NCI-H774 (cell line): Measurements from ENCODE around the gene MORN1.

ENCODE experiments used
- DNase-seq: peaks from one replicate; lab custom pipeline; 2025; lab: John Stamatoyannopoulos, UW

Gene MORN1

GRCh38 chr1:2320760-2321667, 70.3 kb downstream of the MORN1 start:
- DNase-seq, result no peak

DNA sequence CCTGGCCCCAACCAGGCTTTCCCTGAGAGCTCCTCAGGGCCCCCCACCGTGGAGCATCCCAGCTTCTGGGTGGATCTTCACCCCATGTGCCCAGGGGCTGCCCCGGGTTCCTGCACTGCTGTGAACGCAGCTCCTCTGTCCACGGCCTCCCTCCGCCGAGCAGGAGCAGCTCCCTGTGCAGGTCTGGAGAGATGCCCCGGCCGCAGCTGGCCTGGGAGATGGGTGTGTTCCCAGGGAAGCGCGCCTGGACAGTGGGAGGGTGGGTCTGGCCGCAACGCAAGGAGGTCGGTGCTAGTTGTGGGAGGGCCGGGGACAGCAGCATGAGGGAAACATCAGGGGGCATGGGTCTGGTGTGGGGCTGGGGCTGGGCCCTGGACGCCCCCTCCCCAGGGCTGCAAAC, 71.3 kb downstream of the MORN1 start:
- no peak for DNase-seq

GRCh38 chr1:2319291-2319690, 72.1 kb downstream of the MORN1 start:
- DNase-seq, result no peak

DNA sequence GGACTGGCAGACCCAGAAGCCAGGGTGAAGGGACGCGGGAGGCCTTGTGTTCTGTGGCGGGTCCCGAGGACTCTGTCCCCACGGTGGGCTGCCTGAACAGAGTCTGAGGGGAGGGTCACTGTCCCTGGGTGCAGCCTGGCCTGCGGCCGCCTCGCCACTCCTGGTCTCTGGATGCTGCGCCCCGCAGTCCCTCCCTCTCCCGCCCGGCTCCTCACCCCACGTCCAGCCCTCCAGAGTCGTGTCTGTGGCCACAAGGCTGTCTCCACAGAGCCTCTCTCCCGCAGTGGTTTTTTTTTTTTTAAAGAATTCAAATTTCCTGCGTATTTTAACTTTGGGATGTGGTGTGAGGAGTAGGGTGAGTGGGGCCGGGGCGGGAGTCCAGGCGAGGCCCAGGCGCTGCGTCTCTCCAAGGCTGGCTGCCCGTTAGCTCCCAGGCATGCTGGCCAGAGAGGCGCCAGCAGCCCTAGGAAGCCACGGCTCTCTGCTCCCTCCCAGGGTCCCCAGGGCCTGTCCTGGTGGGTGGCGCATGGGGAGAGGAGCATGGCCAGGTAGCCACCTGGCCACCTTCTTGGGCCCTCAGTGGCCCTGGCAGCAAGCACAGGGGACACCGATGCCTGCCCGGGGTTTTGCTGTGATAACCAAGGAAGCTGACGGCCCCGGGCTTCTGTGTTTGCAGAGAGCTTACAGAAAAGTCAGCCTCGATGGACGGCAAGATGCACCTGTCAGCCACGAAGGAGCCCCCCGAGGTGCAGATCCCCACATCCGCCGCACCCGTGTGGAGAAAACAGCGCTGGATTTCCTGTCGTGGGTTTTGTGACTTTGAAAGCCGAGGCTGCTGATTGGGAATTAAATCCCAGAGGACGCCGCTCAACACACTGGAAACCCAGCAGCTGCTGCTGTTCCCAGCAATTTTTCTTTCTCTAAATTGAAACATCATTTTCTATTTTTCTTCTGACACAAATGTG, 72.8 kb downstream of the MORN1 start:
- no peak for DNase-seq

DNA sequence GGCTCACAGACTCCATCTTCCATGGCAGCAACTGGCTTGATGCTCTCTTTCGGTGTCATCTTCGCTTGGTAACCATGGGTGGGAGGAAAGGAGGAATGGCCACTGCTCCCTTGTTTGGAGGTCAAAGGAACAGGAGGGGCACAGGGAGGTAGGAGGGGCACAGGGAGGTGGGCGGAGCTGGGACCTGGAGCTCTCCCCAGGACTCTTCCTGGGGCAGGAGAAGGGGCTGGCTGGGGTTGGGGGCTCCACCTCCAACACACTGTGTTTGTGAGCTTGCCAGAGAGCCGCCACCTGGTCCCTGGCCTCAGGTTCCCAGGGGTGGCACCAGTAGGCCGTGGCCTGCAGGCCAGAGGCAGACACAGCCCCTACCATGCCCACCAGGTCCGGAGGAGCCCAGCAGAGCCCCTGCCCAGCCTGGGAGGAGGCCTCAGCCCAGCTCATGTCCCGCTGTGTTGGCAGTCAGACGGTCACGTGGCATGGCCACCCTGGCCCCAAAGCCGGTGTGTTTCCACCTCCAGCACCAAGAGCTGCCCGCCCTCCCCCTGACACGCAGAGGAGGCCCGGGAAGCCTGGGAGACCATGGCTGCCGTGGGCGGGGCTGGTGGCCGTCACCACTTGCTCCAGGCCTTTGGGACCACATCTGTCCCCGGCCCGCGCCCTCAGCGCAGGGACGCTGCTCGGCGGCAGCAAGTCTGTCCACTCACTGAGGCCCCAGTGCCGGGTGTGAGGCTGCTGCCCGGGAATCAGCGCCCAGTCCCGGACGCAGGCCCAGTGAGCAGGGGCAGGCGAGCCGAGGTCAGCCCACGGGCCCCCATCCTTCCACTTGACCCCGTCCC, 73.9 kb downstream of the MORN1 start:
- DNase-seq, result no peak

DNA sequence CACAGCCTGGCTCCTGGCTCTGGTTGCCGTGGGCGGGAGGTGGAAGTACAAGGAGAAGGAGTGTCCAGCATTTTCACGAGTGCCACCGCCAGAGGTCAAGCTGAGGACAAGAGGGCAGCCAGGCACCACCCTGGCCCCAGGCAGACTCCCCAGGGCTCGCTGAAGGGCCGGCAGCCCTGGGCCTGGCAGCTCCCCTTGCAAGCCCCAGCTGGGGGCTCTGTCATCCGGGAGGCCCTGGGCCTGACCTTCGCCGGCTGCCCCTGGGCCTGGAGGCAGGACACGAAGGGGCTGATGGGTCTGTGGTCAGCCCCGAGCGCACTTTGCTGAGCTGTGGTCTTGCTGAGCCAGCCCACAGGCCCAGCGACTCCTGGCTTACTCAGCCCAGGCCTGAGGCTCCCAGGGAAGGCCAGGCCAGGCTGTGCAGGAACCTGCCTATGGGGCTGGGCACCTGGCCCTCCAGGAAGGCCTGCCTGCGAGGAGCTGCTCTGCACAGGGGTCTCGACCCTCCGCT, 74.8 kb downstream of the MORN1 start:
- no peak for DNase-seq

GRCh38 chr1:2315674-2316450, 75.5 kb downstream of the MORN1 start:
- DNase-seq, result no peak

- no peak for DNase-seq
These were observed 76.3 kb downstream of the MORN1 start for GRCh38 chr1:2314803-2315673.

- no peak for DNase-seq
These were observed 77.0 kb downstream of the MORN1 start for GRCh38 chr1:2314273-2314802.

DNA sequence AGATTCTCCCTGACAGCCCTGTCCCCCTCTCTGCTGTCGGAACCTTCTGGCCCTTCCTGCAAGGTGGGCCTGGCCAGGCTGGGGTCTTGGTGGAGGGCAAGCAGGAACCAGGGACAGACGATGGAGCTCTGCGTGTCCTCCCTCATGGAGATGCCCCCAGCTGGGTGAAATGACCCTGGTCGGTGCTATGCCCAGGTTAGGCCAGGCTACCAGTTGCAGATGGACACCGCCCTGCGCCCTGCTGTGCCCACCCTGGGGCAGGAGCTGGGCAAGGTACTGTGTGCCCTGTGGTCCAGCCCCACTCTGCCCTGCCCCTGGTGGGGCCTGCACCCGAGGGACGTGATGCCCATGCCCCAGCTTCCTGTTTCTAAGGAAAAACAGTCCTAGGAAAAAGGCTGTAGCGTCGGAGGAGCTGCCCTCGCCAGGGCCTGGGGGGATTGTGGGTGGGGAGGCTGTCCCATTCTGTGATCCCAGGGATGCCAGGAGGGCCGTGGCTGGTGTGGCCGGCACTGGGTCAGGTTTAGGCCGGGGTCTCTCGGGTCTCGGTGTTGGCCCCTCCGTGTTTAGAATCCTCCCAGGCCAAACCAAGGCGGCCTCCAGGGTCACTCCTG, 77.6 kb downstream of the MORN1 start:
- DNase-seq, result no peak

DNA sequence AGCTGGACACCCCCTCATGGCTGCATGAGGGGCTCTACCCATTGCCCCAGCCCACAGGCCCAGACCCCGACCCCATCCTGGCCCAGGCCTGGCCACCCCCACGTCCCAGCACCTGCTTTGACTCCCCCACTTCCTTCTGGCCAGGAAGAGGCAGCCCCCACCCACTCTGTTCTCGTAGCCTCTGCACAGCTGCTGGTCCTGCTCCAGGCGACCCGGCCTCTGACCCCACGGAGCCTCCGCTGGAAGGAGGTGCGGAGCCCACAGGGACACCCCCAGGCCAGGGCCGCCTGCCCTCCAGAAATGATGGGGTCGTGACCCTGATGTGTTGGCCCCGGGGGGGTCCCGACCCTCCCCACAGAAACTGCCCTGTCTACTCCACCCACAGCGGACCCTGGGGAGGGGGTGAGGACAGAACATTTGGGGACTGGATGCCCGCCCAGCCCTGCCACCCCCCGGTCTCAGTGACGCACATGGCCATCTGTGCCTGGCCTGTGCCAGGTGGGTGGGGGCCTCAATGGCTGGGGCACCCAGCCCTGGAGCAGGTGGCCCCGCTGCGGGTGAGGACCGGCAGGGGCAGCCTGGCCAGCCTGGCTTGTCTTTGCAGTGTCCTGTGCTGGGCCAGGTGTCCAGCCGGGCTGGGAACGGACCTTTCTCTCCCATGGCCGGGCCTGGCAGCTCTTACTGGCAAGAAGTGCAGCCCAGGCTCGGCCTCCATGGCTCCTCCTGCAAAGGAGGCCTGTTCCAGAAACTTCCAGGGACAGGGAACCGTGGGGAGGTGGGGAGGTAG, 78.6 kb downstream of the MORN1 start:
- no peak for DNase-seq

GRCh38 chr1:2312160-2312514, 79.2 kb downstream of the MORN1 start:
- no peak for DNase-seq

GRCh38 chr1:2311184-2312032, 79.9 kb downstream of the MORN1 start:
- no peak for DNase-seq

DNA sequence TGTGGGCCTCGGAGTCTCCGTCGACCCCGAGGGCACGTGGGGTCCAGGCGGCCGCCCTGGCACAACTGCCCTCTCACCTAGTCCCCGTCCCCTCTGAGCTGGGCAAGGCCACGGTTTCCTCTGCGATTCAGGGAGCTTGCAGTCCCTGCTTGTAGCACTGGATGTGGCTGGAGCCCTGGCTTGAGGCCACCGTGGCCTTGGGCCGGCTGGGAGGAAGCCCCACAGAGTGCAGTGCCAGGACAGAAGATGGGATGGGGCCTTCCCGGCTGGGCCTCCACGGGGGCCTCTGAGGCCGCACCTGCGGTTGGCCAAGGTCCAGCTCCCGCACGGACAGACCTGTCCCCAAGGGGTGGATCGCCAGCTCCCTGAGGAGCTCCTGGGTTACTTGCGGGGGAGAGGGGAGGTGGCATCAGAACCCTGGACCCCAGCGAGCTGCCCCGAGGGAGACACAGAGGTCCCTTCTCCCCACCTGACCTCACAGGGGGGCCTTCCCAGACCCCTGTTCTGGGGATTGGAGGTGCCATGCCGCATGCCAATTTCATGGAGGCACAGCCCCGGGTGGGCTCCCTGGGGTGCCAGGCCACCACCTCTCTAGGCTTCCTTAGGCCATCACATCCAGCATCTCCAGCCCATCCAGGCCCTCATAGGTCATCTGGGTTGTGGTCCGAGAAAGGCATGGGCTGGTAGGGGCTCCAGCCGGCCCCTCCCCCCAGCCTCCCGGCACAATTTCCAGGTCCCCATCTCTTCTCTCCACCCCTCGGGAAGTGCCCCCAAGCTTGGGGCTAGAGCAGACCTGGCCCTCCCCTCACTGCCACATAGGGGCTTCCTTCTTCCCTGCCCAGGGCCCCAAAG, 80.8 kb downstream of the MORN1 start:
- no peak for DNase-seq

GRCh38 chr1:2308844-2309243, 82.5 kb downstream of the MORN1 start:
- no peak for DNase-seq

DNA sequence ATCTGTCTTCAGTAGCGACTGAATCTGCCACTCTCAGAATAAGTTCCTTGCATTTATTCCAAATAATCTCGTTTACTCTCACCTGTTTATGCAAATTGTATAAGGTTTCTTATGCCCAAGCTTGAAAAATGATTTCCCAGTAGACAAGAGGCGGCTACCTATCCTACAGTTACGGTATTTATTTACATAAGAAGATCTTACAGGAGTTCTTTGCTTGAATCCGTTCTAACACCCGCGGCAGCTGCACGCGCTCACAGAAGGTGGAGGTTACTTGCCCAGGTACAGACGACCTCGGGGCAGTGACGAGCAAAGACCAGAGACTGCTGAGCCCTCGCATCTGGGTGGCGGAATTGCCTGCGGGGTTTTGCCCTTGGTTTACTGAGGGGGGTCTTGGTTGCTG, 83.4 kb downstream of the MORN1 start:
- no peak for DNase-seq
